Stimulated activated CD8-positive, alpha-beta memory T cell treated with anti-CD3 and anti-CD28 coated beads, Interleukin-12 subunit alpha, Interleukin-12 subunit beta, amount 100 ng/mL, for 4 hours (primary cell): Measurements from ENCODE around the gene WNT11.
A peak's percentile ranks its signal among the peaks of the same experiment; 100 is the strongest.

Experiments
- DNase-seq: peaks from one replicate; pipeline ENCODE4 v3.0.0-alpha.2; 2020; ENCODE audit warnings: low read depth

WNT11 gene

DNA sequence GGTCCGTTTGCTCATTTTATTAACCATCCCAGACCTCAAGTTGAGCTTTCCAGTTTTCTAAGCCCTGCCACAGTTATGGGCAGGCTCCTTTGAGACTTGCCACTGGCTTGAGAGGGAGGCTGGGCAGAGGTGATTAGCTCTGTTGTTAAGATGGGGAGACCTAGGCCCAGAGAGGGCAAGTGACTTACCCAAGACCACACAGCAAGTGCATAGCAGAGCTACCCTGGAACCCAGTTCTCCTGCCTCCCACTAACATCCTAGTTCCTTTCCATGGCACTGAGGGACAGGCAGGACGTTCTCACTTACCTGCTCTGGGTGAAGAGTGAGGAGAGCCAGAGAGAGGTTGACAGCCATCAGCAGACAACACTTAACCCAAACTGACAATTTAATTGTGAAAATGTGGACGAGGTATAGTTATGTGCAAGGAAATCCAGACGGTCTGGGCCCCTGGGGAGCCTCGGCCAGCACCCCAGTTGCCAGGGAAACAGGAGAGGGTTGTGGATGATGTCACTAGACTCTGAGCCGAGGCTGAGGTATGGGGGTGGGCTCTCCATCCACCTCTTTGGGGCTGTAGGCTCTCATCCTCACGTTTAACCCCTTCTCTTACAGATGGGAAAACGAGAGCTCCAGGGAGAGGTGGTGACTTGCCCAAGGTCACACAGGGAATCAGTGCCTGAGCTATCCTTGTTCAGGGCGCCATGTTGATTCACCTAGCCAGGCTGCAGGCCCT lies 12.3 kb upstream of the WNT11 start:
- no peak for DNase-seq

DNA sequence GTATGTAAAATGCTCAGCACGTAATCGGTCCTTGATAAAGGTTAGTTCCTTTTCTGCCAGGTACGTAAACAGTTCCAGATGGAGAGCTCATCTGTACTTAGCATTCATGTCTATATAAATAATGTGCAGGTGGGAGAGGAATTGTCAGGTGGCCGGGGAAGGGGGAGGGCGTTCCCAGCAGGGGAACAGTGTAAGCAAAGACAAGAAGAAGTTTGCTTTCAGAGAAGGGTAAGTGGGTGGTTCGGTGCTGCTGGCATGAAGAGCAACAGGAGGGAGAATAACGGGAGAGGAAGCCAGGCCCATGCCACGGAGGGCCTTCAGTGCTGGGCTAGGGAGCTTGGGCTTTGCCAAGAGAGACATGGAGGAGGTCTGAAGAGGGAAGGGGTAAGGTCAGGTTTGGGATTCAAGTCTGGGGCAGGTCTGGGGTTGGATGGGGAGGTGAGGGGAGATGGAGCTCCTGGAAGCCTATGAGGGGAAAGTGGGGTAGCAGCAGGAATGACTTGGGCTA lies 11.4 kb upstream of the WNT11 start:
- no peak for DNase-seq

DNA sequence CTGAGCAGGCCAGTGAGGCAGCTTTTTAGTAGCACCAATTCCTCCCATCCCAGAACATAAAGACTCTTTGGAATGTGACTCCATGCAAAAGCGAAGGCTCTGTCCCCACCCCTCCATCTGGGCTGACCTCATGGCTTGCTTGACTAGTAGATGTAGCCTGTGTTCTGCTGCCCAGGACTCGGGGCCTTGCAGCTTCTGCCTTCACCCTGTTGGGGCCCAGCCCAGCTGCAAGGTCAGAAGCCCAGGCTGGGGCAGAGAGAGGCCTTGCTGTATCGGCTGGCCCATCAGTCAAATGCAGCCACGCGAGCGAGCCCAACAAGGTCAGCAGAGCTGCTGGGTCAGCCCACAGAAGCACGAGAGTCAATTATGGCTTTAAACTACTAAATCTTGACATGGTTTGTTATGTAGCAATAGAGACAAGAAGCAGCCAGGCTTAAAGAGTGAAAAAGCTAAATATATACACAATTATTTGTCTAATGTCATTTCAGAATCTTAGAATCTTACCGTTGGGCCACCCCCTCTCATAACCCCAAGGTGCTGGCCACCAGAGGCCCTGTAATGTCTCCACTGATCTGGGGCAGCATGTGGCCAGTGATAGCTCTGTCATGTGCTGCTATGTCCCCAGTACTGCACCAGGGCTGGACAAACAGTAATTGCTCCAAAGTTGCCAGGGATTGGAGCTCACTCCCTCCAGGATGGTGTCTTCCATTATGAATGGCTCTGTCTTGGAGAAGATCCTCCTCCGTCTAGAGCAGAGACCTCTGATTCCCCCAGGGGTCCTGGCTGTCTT lies 10.4 kb upstream of the WNT11 start:
- no peak for DNase-seq

GRCh38 chr11:76215941-76216340 lies 9.6 kb upstream of the WNT11 start:
- no peak for DNase-seq

DNA sequence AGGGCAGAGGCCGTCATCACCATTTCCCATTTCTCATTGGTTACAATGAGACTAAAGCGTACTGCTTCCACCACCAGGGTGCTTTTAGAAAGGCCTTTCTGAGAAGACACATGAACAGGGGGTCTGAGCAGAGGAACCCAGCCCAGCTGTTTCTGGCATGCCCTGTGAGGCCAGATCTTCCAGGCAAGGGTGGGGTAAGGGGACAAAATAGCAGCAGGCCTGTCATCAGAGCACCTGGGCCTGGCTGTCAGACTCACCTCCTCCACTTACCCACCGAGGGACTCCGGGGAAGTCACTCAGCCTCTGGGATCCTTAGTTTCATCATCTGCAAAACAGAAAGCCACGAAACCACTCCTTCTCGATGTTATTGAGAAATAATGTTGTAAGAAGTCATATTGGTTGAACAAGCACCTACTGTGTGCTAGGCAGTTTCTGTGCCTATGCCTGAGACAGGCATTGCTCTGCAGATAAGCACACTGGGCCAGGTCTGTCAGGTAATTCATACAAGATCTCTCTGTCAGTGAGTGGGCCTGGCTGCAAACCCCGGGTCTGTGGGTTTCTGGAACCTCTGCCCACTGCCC lies 8.8 kb upstream of the WNT11 start:
- no peak for DNase-seq

DNA sequence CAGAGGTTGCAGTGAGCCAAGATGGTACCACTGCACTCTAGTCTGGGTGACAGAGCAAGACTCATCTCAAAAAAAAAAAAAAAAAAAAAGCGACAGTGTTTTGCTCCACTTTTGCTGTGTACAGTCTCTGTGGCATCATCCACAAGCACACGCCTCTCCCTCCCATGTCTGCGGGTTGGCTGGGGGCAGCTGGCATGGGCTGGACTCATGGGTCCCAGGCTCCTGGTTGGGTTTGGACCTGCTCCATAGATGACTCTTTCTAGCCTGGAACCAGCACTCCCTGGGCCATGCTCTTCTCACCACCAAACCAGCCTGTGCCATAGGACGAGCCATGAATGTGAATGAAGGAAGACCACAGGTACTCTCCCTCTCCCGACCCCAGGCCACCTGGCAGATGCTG lies 7.9 kb upstream of the WNT11 start:
- no peak for DNase-seq

- no peak for DNase-seq
These were observed 6.1 kb upstream of the WNT11 start for GRCh38 chr11:76212086-76213035.

- no peak for DNase-seq
These were observed 4.9 kb upstream of the WNT11 start for GRCh38 chr11:76210931-76211851.

GRCh38 chr11:76209973-76210930 lies 4.0 kb upstream of the WNT11 start:
- DNase-seq = no peak

- no peak for DNase-seq
These were observed 3.2 kb upstream of the WNT11 start for GRCh38 chr11:76209375-76209972.

DNA sequence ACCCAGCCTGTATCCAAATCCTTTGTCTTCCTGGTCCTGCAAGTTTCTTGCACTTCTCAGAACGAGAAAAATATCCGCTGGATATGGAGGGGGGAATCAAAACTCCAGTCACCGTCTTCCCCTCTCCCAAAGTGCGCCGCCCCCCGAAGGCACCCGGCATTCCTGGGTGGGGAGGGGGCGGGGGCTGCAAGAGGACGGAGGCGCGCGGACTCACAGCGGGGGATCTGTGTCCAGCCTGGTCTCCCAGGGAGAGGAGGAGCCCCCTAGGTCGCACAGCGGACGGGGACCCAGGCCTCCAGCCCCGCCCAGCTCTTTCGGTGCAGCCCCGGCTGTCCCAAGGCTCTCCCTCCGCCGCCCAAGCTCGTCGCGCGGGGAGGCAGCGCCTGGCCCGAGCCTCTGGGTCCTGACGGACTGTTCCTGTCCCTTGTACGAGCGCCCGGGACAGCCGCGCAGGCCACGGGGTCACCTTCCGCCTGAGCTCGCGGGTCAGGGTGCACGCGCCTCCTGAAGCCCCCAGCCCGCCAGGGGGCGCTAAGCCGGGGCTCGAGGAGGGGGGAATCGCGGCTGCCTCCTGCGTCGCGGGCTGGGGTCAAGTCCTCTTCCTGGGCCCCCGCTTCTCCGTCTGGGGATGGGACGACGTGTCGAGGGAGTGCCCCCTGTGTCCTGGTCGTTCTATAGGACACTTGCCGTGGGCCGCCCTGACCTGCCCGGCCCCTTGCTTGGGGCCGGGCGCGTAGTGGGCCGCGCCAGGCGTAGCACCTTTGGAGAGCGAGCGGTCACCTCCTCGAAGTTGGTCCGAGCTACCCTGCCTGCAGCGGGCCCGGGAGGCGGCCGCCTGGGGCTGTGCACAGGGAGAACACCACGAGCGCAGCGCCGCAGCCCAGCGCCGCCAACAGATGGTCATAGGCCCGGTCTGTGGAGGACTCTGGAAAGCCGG lies 2.4 kb upstream of the WNT11 start:
- peak; percentile 55 for DNase-seq

GRCh38 chr11:76207642-76208401 lies 1.5 kb upstream of the WNT11 start:
- peak; percentile 64 for DNase-seq

GRCh38 chr11:76206077-76206326 lies 300 bp downstream of the WNT11 start:
- DNase-seq = no peak

DNA sequence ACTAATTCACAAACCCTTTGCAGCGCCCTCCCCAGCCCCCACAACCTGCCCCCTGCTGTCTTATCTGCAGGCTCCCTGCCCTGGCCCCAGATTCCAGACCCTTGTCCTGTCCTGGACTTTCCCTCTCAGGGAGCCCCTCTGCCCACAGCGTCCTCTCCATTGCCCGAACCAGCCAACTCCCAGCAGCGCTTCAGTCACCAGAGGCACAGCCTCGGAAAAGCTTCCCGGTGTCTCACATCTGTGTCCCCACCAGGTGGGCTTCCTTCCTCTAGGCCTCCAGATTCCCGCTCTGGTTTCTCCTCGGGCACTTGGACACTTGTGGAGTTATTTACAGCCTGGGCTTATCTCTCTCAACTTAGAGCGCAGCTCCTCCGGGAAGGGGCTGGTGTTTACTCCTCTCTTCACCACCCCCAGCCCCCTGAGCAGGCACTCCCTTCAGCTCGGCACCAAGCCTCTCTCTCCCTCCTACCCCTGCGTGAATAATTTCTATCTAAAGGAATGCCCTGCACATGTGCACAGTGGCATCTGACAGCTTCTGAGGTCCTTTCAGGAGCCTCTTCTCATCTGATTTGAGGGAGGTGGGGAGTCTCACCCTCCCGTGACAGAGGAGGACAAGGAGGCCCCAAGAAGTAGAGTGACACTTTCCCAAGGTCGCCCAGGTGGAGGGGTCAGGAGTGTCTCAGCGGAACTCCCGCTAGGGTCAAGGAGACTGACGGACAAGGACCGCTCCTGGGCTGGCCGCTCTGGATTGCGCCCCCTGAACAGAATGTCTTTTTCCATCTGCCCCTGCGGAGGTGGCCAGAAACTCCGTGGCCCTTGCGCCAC lies 838 bp downstream of the WNT11 start:
- no peak for DNase-seq

- DNase-seq = no peak
These were observed 2.4 kb downstream of the WNT11 start for GRCh38 chr11:76203937-76204336.

- no peak for DNase-seq
These were observed 3.0 kb downstream of the WNT11 start for GRCh38 chr11:76203131-76203925.
